Measurements from ENCODE around the gene CNFN. TPM values are rescaled to one million over a fixed set of nuclear protein-coding genes. Genes with fewer than 3 reads are reported as not detected.

CNFN gene
- total RNA-seq, 2 experiments from 2014 or later = not detected

GRCh38 chr19:42362891-42363440 is 27.1 kb downstream of the CNFN start:
- DNase-seq (no peak), ATAC-seq (ENCODE audit: low read depth) (no peak)
- H3K4me1 Mint-ChIP-seq = peaks cover 6% of the 10 kb centered on the region
- peaks cover 11% of the 10 kb centered on the region for H3K36me3 Mint-ChIP-seq
- POLR2A ChIA-PET = no interaction called here
- peaks cover 3% of the 10 kb centered on the region for H3K9me3 Mint-ChIP-seq
- no peaks in the 10 kb centered on the region for H3K27me3 Mint-ChIP-seq
- no peak overlapping the region for H3K4me3 Mint-ChIP-seq
- no peak overlapping the region for H3K27ac Mint-ChIP-seq

- Mint-ChIP-seq H3K27me3 (no peaks in the 10 kb centered on the region), H3K27ac (no peak overlapping the region), H3K9me3 (peaks cover 3% of the 10 kb centered on the region), H3K4me1 (peaks cover 6% of the 10 kb centered on the region), H3K36me3 (peaks cover 11% of the 10 kb centered on the region), H3K4me3 (no peak overlapping the region)
- ATAC-seq (ENCODE audit: low read depth) = no peak
- DNase-seq = no peak
- POLR2A ChIA-PET = no interaction called here
Measured at GRCh38 chr19:42362342-42362741, 27.8 kb downstream of the CNFN start.

GRCh38 chr19:42361545-42361910 is 28.6 kb downstream of the CNFN start:
- H3K9me3 Mint-ChIP-seq = peaks cover 3% of the 10 kb centered on the region
- POLR2A ChIA-PET = no interaction called here
- DNase-seq (no peak), ATAC-seq (ENCODE audit: low read depth) (no peak)
- peaks cover 6% of the 10 kb centered on the region for H3K4me1 Mint-ChIP-seq
- peaks cover 11% of the 10 kb centered on the region for H3K36me3 Mint-ChIP-seq
- no peak overlapping the region for H3K27ac Mint-ChIP-seq
- no peaks in the 10 kb centered on the region for H3K27me3 Mint-ChIP-seq
- no peak overlapping the region for H3K4me3 Mint-ChIP-seq

GRCh38 chr19:42360787-42361544 is 29.1 kb downstream of the CNFN start:
- POLR2A ChIA-PET = interaction anchor here (0.6 to 0.7 kb wide), 2 partner anchors 41 to 74 kb away, joined by 3 to 5 read pairs; no protein-coding TSS in a partner anchor
- Mint-ChIP-seq H3K4me3 (no peak overlapping the region), H3K36me3 (peaks cover 11% of the 10 kb centered on the region), H3K27ac (no peak overlapping the region), H3K4me1 (peaks cover 6% of the 10 kb centered on the region), H3K9me3 (peaks cover 3% of the 10 kb centered on the region), H3K27me3 (no peaks in the 10 kb centered on the region)
- ATAC-seq (ENCODE audit: low read depth) (no peak), DNase-seq (no peak)

GRCh38 chr19:42357290-42357689 is 32.8 kb downstream of the CNFN start:
- Mint-ChIP-seq H3K4me3 (no peak overlapping the region), H3K4me1 (peaks cover 6% of the 10 kb centered on the region), H3K9me3 (no peaks in the 10 kb centered on the region), H3K27ac (no peak overlapping the region), H3K36me3 (peaks cover 1% of the 10 kb centered on the region), H3K27me3 (no peaks in the 10 kb centered on the region)
- no peak for ATAC-seq (ENCODE audit: low read depth)
- POLR2A ChIA-PET = no interaction called here
- no peak for DNase-seq

GRCh38 chr19:42356686-42357085 is 33.4 kb downstream of the CNFN start:
- Mint-ChIP-seq H3K36me3 (peaks cover 1% of the 10 kb centered on the region), H3K27ac (no peak overlapping the region), H3K4me3 (no peak overlapping the region), H3K4me1 (peaks cover 6% of the 10 kb centered on the region), H3K27me3 (no peaks in the 10 kb centered on the region), H3K9me3 (no peaks in the 10 kb centered on the region)
- ATAC-seq (ENCODE audit: low read depth) (no peak), DNase-seq (no peak)
- POLR2A ChIA-PET = no interaction called here

GRCh38 chr19:42355896-42356295 is 34.2 kb downstream of the CNFN start:
- Mint-ChIP-seq H3K36me3 (peaks cover 1% of the 10 kb centered on the region), H3K4me3 (no peak overlapping the region), H3K4me1 (peaks cover 6% of the 10 kb centered on the region), H3K27ac (no peak overlapping the region), H3K27me3 (no peaks in the 10 kb centered on the region), H3K9me3 (no peaks in the 10 kb centered on the region)
- POLR2A ChIA-PET = no interaction called here
- DNase-seq (no peak), ATAC-seq (ENCODE audit: low read depth) (no peak)

- Mint-ChIP-seq H3K27ac (no peak overlapping the region), H3K9me3 (no peaks in the 10 kb centered on the region), H3K4me3 (no peak overlapping the region), H3K27me3 (no peaks in the 10 kb centered on the region), H3K36me3 (no peaks in the 10 kb centered on the region), H3K4me1 (peaks cover 3% of the 10 kb centered on the region)
- no peak for DNase-seq
- POLR2A ChIA-PET = no interaction called here
- ATAC-seq (ENCODE audit: low read depth) = no peak
Measured at GRCh38 chr19:42353341-42354015, 36.6 kb downstream of the CNFN start.

GRCh38 chr19:42352301-42353259 is 37.5 kb downstream of the CNFN start:
- Mint-ChIP-seq H3K36me3 (no peaks in the 10 kb centered on the region), H3K4me3 (no peak overlapping the region), H3K9me3 (no peaks in the 10 kb centered on the region), H3K27ac (no peak overlapping the region), H3K27me3 (no peaks in the 10 kb centered on the region), H3K4me1 (no peaks in the 10 kb centered on the region)
- POLR2A ChIA-PET = no interaction called here
- no peak for DNase-seq
- no peak for ATAC-seq (ENCODE audit: low read depth)

GRCh38 chr19:42351079-42351735 is 38.9 kb downstream of the CNFN start:
- ATAC-seq (ENCODE audit: low read depth) (no peak), DNase-seq (no peak)
- H3K27me3 Mint-ChIP-seq = no peaks in the 10 kb centered on the region
- H3K9me3 Mint-ChIP-seq = no peaks in the 10 kb centered on the region
- H3K4me3 Mint-ChIP-seq = no peak overlapping the region
- H3K27ac Mint-ChIP-seq = no peak overlapping the region
- H3K4me1 Mint-ChIP-seq = no peaks in the 10 kb centered on the region
- H3K36me3 Mint-ChIP-seq = no peaks in the 10 kb centered on the region
- POLR2A ChIA-PET = no interaction called here

- Mint-ChIP-seq H3K27ac (no peak overlapping the region), H3K36me3 (no peaks in the 10 kb centered on the region), H3K4me3 (no peak overlapping the region), H3K4me1 (no peaks in the 10 kb centered on the region), H3K9me3 (no peaks in the 10 kb centered on the region), H3K27me3 (no peaks in the 10 kb centered on the region)
- ATAC-seq (ENCODE audit: low read depth) = no peak
- DNase-seq = no peak
- POLR2A ChIA-PET = no interaction called here
Measured at GRCh38 chr19:42350417-42350816, 39.7 kb downstream of the CNFN start.

- Mint-ChIP-seq H3K36me3 (no peaks in the 10 kb centered on the region), H3K27me3 (no peaks in the 10 kb centered on the region), H3K4me1 (no peaks in the 10 kb centered on the region), H3K4me3 (no peak overlapping the region), H3K27ac (no peak overlapping the region), H3K9me3 (no peaks in the 10 kb centered on the region)
- ATAC-seq (ENCODE audit: low read depth) (no peak), DNase-seq (no peak)
- POLR2A ChIA-PET = no interaction called here
Measured at GRCh38 chr19:42349378-42350107, 40.6 kb downstream of the CNFN start.
